ENCODE data around the gene GDF10.

Gene GDF10

DNA sequence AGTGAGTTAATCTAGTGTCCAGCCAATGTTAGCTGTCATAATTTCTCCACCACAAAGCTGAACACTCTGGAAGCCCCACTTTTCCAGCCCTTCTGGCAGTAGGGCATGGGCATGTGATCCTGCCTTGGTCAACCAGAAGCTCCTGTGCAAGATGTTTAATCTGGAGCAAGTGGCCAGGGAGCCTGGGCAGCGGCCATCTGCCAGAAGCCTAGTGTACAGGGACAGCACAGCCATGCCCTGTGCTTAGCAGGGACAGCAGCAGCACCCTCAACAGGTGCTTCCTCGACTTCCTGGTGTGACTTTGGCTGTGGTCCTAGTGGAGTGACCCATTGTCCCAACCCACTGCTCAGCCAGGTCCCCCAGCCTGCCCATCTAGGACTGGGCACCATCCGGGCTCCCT lies 58.5 kb downstream of the GDF10 start:
- DNase-seq = no peak

DNA sequence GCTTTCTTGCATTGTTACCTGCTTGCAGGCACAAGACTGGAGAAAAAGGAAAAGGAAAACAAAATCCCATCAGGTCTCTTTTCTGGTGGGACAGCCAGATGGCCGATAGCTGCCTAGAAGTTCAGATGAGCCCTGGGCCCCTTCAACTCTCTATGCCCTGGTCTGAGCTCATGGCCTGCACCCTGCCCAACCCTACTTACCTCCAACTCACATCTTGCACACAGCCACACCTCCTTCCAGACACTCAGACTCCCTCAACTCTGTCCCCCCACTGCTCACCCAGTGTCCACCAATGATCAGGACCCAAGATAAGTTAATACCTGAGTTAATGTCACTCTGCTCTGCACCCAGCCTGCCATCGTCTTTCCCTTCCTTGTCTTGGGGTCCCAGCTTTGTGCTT lies 59.1 kb downstream of the GDF10 start:
- no peak for DNase-seq

DNA sequence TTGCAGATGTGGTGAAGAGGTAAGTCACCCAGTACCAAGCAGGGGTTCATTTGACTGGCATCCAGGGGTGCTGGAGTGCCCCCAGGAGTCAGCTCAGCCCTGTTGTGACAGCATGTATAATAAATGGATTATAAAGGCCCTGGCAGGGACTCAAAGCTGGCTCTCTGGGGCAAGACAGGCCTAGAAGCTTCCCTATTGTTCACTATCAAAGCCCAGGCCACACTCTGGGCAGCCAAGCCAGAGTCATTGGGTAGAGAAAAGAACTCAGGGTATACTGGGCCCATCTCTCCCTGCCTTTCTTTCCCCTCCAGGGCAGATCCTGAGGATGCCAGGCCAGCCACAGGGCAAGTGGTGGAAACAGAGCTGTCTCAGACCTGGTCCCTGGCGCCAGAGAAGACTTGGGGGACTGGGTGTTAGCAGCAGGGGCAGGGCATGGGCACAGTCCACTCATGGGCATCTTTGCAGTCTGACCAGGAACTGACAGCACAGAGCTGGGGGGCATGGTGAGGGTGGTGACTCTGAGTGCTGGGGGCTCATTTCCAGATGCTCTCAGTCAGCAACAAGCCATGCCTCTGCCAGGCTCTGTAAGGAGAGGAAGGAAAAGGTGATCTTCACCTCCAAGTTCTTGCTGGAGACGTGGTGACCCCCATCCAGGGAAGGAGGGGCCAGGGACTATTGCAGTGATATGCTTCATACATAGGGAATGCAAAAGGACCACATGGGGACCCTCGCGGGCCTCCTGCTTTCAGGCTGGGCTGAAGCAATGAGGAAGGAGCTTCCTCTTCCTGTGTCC lies 59.8 kb downstream of the GDF10 start:
- no peak for DNase-seq

DNA sequence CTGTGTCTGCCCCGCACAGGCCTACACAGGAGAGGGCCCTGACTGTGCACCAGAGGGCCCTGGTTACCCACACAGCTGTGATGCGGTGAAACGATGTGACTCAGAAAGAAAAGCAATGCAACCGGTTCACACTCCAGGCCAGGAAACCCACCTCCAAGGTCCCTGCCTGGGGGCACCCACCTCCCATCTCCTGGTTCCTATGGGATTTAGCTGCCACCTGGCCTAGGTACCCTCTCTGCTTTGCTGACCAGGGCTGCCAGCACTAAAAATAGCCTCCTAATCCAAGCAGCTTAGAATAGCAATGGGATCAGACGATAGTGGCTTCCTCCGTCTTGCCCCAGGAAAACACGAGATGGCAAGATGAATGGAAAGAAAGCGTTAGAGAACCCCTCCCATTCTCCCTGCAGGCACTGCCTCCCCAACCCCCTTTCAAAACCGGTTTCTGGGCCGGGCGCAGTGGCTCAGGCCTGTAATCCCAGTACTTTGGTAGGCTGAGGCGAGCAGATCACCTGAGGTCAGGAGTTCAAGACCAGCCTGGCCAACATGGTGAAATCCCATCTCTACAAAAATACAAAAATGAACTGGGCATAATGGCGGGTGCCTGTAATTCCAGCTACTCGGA lies 60.5 kb downstream of the GDF10 start:
- no peak for DNase-seq

DNA sequence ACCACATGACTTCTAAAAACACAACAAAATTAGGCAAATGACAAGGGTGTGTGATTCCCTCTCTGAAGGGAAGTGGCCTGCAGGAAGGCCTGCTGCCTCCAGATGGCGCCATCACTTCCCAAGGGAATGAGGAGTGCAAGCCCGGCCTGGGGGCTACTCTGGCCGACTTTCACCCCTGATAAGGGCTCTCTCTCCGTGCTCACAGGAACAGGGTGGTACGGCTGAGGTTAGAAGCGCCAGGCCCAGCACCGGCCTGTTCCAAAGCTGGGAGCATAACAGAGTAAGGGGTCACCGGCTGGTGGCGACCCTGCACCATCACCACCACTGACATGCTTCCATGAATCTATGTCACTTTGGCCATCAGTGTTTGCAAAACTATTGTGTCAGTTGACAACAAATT lies 61.3 kb downstream of the GDF10 start:
- DNase-seq = no peak

DNA sequence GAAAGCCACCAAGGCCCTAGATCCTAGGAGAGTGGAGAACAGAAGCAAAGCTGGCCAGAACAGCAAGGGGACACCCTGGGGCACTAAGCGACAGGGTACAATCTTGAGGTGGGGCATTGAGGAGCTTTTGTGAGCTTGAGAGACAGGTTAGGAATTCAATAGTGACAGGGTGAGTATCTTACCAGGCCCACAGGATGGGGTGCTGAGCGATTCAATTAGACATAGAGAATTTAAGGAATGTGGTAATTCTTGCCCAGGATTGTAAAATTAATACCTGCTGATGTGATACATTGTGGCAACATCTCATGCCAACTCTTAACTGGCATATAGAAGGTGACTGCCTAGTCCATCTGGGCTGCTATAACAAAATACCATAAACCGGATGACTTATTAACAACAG lies 62.2 kb downstream of the GDF10 start:
- DNase-seq = no peak
